ENCODE results near the gene ZNF677. TPM values are rescaled to one million over a fixed set of nuclear protein-coding genes. Genes with fewer than 3 reads are reported as not detected.
"Not testable (repeated sequence)": the region's sequence is repeated elsewhere in the genome, so short reads cannot be mapped to it uniquely, and the experiment has no call there.

ZNF677 gene
- total and polyA plus RNA-seq, 2 experiments from 2014 or later: 57.2 to 74.8 TPM

DNA sequence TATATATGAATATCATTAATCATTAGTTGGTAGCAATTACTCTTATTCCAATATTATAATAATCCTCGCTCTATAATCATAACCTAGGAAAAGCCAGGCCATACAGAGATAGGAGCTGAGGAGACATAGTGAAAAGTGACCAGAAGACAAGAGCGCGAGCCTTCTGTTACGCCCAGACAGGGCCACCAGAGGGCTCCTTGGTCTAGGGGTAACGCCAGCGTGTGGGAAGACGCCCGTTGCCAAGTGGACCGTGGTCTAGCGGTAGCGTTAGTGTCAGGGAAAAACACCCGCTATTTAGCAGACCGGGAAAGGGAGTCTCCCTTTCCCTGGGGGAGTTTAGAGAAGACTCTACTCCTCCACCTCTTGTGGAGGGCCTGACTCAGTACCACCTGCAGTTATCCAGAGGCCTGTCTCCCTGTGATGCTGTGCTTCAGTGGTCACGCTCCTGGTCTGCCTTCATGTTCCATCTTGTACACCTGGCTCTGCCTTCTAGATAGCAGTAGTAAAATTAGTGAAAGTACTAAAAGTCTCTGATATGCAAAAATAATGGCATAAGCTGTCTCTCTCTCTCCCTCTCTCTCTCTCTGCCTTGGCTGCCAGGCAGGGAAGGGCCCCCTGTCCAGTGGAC lies 3.2 kb upstream of the ZNF677 start, which contains the start of gene VN1R2:
Gene VN1R2, plus strand, starts transcription at position 578 of the 628 bp plus-strand sequence. CDS start 84 bp downstream, outside the sequence.
- not testable (repeated sequence) for H3K27me3 Mint-ChIP-seq (ENCODE audit: insufficient read depth, low read depth, poor library complexity); H3K4me2 ChIP-seq; H3K4me3 ChIP-seq; H3K36me3 ChIP-seq (ENCODE audit: insufficient read depth); H3K27ac ChIP-seq (ENCODE audit: low read depth); H3K4me1 Mint-ChIP-seq; H2AFZ ChIP-seq; ATAC-seq; H3F3A ChIP-seq (replicated peaks; ENCODE audit: low read depth); H3K9me2 ChIP-seq (ENCODE audit: insufficient read depth); H4K20me1 ChIP-seq (replicated peaks; ENCODE audit: insufficient read depth); H3K27me3 ChIP-seq (ENCODE audit: insufficient read depth); H3K4me3 Mint-ChIP-seq; H3K27ac Mint-ChIP-seq
- Histone ChIP-seq H3K79me2 (replicated peaks; ENCODE audit: insufficient read depth) (peaks cover 15% of the 10 kb centered on the region), H3K4me1 (ENCODE audit: insufficient read depth) (peaks cover 11% of the 10 kb centered on the region; the same call in 1 of the 2 replicates)
- TF ChIP-seq, protein P1, sequence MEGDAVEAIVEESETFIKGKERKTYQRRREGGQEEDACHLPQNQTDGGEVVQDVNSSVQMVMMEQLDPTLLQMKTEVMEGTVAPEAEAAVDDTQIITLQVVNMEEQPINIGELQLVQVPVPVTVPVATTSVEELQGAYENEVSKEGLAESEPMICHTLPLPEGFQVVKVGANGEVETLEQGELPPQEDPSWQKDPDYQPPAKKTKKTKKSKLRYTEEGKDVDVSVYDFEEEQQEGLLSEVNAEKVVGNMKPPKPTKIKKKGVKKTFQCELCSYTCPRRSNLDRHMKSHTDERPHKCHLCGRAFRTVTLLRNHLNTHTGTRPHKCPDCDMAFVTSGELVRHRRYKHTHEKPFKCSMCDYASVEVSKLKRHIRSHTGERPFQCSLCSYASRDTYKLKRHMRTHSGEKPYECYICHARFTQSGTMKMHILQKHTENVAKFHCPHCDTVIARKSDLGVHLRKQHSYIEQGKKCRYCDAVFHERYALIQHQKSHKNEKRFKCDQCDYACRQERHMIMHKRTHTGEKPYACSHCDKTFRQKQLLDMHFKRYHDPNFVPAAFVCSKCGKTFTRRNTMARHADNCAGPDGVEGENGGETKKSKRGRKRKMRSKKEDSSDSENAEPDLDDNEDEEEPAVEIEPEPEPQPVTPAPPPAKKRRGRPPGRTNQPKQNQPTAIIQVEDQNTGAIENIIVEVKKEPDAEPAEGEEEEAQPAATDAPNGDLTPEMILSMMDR (conservative IDR thresholded peaks at IDR 0.05; ENCODE audit: low read depth in 2 of 2): peak; percentile 40 to 73; a peak in 3 of 4 replicates
- Mint-ChIP-seq H3K9me3 (peaks cover 49% of the 10 kb centered on the region), H3K36me3 (ENCODE audit: low read depth) (peaks cover 25% of the 10 kb centered on the region)
- DNase-seq (ENCODE audit: low spot score): peak; percentile 68

DNA sequence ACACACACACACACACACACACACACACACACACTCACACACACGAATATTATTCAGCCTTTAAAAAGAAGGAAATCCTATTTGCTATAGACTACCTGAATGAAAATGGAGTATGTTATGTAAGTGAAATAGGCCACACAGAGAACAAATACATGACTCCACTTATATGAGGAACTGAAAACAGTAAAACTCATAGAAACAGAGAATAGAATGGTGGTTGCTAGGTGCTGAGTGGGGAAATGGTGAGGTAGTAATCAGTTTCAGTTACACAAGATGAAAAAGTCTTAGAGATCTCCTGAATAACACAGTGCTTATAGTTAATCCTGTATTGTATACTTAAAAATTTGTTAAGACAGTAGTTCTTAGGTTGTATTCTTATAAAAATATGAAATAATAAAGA lies 8.2 kb downstream of the ZNF677 start:
- Mint-ChIP-seq H3K27ac (no peak overlapping the region), H3K36me3 (ENCODE audit: low read depth) (peaks cover 99% of the 10 kb centered on the region), H3K4me3 (no peak overlapping the region), H3K4me1 (no peaks in the 10 kb centered on the region), H3K9me3 (peaks cover 89% of the 10 kb centered on the region), H3K27me3 (ENCODE audit: insufficient read depth, low read depth, poor library complexity) (no peaks in the 10 kb centered on the region)
- Histone ChIP-seq H3K4me1 (ENCODE audit: insufficient read depth) (no peaks in the 10 kb centered on the region), H3K27me3 (ENCODE audit: insufficient read depth) (no peaks in the 10 kb centered on the region), H3K9me2 (ENCODE audit: insufficient read depth) (no peaks in the 10 kb centered on the region; the same call in 1 of the 2 replicates), H3K79me2 (replicated peaks; ENCODE audit: insufficient read depth) (peaks cover 5% of the 10 kb centered on the region; the same call in 1 of the 2 replicates), H4K20me1 (replicated peaks; ENCODE audit: insufficient read depth) (no peaks in the 10 kb centered on the region), H3K27ac (ENCODE audit: low read depth) (no peak overlapping the region), H3F3A (replicated peaks; ENCODE audit: low read depth) (no peaks in the 10 kb centered on the region), H2AFZ (no peak overlapping the region), H3K4me2 (no peak overlapping the region), H3K4me3 (no peak overlapping the region), H3K36me3 (ENCODE audit: insufficient read depth) (peaks cover 63% of the 10 kb centered on the region)
- ATAC-seq (no peak), DNase-seq (ENCODE audit: low spot score) (no peak)
- no peak for TF ChIP-seq ZNF331 (CRISPR knock-in tag; IDR thresholded peaks at IDR 0.05; ENCODE audit: low read depth)
- TF ChIP-seq EZH2phosphoT487 (IDR thresholded peaks at IDR 0.05; ENCODE audit: unreplicated experiment): no peak
- TF ChIP-seq POLR2AphosphoS5 (IDR thresholded peaks at IDR 0.05; ENCODE audit: low read depth): no peak
- TF ChIP-seq, protein P2, sequence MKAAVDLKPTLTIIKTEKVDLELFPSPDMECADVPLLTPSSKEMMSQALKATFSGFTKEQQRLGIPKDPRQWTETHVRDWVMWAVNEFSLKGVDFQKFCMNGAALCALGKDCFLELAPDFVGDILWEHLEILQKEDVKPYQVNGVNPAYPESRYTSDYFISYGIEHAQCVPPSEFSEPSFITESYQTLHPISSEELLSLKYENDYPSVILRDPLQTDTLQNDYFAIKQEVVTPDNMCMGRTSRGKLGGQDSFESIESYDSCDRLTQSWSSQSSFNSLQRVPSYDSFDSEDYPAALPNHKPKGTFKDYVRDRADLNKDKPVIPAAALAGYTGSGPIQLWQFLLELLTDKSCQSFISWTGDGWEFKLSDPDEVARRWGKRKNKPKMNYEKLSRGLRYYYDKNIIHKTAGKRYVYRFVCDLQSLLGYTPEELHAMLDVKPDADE (IDR thresholded peaks at IDR 0.05): no peak
- no peak for TF ChIP-seq JUNB (IDR thresholded peaks at IDR 0.05; ENCODE audit: unreplicated experiment)
- TF ChIP-seq EZH2 (IDR thresholded peaks at IDR 0.05; ENCODE audit: low read depth, unreplicated experiment): no peak
- no peak for TF ChIP-seq NANOG (IDR thresholded peaks at IDR 0.05; ENCODE audit: borderline replicate concordance)
- TF ChIP-seq CREB1 (CRISPR knock-in tag; IDR thresholded peaks at IDR 0.05; ENCODE audit: low read depth): no peak
- TF ChIP-seq, protein P3, sequence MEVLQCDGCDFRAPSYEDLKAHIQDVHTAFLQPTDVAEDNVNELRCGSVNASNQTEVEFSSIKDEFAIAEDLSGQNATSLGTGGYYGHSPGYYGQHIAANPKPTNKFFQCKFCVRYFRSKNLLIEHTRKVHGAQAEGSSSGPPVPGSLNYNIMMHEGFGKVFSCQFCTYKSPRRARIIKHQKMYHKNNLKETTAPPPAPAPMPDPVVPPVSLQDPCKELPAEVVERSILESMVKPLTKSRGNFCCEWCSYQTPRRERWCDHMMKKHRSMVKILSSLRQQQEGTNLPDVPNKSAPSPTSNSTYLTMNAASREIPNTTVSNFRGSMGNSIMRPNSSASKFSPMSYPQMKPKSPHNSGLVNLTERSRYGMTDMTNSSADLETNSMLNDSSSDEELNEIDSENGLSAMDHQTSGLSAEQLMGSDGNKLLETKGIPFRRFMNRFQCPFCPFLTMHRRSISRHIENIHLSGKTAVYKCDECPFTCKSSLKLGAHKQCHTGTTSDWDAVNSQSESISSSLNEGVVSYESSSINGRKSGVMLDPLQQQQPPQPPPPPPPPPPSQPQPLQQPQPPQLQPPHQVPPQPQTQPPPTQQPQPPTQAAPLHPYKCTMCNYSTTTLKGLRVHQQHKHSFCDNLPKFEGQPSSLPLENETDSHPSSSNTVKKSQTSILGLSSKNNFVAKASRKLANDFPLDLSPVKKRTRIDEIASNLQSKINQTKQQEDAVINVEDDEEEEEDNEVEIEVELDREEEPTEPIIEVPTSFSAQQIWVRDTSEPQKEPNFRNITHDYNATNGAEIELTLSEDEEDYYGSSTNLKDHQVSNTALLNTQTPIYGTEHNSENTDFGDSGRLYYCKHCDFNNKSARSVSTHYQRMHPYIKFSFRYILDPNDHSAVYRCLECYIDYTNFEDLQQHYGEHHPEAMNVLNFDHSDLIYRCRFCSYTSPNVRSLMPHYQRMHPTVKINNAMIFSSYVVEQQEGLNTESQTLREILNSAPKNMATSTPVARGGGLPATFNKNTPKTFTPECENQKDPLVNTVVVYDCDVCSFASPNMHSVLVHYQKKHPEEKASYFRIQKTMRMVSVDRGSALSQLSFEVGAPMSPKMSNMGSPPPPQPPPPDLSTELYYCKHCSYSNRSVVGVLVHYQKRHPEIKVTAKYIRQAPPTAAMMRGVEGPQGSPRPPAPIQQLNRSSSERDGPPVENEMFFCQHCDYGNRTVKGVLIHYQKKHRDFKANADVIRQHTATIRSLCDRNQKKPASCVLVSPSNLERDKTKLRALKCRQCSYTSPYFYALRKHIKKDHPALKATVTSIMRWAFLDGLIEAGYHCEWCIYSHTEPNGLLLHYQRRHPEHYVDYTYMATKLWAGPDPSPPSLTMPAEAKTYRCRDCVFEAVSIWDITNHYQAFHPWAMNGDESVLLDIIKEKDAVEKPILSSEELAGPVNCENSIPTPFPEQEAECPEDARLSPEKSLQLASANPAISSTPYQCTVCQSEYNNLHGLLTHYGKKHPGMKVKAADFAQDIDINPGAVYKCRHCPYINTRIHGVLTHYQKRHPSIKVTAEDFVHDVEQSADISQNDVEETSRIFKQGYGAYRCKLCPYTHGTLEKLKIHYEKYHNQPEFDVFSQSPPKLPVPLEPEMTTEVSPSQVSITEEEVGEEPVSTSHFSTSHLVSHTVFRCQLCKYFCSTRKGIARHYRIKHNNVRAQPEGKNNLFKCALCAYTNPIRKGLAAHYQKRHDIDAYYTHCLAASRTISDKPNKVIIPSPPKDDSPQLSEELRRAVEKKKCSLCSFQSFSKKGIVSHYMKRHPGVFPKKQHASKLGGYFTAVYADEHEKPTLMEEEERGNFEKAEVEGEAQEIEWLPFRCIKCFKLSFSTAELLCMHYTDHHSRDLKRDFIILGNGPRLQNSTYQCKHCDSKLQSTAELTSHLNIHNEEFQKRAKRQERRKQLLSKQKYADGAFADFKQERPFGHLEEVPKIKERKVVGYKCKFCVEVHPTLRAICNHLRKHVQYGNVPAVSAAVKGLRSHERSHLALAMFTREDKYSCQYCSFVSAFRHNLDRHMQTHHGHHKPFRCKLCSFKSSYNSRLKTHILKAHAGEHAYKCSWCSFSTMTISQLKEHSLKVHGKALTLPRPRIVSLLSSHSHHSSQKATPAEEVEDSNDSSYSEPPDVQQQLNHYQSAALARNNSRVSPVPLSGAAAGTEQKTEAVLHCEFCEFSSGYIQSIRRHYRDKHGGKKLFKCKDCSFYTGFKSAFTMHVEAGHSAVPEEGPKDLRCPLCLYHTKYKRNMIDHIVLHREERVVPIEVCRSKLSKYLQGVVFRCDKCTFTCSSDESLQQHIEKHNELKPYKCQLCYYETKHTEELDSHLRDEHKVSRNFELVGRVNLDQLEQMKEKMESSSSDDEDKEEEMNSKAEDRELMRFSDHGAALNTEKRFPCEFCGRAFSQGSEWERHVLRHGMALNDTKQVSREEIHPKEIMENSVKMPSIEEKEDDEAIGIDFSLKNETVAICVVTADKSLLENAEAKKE (CRISPR knock-in tag; IDR thresholded peaks at IDR 0.05): no peak
- TF ChIP-seq, protein P1 (conservative IDR thresholded peaks at IDR 0.05; ENCODE audit: low read depth in 2 of 2): no peak
